ENCODE data around the gene COMT.

The COMT gene

DNA sequence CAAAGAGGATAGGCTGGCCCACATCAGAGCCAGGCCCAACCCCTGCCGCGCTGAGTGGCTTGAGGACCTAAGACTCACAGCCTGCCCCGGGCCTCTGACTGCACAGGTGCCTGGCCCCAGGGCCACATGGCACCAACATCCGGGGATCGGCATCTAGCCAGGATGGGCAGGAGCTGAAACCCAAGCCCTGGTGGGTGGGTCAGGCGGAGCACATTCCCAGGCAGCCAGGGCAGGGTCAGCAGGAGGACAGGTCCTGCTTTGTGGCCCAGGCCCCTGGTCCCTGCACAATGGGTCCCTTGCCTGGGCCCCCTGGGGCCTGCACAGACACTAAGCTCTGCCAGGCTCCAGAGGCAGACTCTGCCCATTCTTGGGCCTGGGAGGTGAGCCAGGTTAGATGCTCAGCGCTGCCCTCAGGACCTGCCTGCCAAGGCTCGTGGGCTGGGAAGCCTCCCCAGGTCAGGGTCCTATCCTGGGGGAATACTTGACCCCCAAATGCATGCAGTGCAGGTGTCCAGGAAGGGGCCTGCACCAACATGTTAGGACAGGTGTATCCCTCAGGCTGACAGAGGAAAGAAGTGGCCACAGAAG is 41.5 kb downstream of the COMT start:
- no peak for DNase-seq (ENCODE audit: low spot score)

DNA sequence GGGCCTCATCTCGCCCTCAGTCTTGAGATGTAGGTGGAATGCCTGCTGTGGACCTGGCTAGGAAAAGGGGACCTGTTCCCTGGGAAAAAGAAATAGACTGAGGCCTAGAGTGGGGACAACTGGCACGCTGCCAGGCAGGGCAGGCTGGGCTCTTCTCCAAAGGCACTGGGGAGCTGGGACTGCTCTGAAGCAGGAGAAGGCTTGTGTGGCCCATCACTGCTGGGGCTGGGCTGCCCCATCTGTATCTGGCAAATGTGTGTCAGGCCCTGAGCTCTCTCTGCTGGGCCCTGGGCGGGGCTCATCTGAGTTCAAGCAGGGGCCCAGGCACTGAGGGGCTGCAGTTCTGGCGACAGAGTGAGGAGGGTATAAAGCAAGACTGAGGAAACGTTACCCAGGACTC is 42.2 kb downstream of the COMT start:
- no peak for DNase-seq (ENCODE audit: low spot score)

DNA sequence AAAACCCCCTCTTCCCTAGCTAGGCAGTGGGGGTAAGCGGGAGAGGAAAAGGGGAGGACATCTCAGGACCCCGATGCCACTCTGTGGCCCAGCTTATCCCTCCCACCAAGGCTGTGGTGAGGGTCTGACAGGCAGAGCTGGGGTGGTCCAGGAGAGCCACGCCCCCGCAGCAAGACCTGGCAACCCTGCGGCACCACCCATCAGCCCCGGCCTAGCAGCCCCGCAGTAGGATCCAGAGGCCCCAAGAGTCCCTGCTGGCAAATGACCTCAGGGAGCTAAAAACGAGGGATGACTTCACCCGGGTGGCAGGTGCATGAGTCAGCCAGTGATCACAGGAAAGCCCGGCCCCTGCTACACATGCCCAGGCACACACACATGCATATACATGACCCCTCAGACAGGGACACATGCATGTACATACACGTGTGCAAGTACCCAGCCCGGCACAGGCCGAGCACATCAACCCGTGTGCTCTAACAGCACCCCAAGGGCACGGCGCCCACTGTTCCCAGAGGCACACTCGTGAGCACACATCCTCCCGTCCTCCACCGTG is 42.7 kb downstream of the COMT start:
- no peak for DNase-seq (ENCODE audit: low spot score)

DNA sequence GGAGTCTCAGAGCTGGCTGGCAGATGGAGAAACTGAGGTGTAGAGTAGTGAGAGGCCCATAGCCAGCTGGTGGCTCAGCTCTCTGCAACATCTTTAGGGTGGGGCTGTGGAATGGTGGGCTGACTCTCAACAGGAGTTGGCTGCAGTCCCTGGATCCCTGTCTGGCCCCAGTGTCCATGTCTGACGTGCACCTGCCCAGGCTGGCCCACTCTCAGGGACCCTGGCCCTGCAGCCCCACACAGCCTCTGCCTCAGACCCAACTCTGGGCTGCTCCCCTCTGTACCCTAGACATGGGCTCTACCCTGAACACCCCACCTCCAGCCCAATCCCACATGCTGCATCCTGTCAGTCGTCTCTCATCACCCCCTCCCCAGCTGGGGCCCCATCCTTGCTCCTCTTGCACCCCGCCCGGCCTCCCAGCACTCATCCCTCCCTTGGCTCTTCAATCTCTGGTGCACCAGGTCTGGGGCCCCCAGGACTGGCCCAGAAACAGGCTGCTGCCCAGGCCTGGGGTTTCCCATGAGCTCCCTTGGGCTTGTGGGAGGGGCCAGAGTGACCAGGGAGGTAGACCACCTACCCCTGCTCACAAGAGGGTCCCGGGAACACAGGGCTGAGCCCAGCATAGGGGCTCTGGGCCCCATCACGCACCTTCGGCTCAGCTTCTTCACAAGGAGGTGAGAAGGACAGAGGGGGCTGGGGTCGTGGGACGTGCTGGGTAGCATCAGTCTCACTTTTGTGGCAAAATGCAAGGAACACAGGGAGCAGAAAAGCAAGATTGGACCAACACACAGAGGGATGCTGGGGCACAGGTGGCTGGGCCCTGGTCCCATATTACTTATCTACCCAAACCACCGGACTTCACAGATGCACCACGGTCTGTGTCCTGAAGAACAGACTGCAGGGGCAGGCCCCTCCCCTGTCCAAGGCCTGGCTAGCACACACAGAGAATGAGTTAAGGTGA is 43.6 kb downstream of the COMT start:
- DNase-seq (ENCODE audit: low spot score), result no peak

DNA sequence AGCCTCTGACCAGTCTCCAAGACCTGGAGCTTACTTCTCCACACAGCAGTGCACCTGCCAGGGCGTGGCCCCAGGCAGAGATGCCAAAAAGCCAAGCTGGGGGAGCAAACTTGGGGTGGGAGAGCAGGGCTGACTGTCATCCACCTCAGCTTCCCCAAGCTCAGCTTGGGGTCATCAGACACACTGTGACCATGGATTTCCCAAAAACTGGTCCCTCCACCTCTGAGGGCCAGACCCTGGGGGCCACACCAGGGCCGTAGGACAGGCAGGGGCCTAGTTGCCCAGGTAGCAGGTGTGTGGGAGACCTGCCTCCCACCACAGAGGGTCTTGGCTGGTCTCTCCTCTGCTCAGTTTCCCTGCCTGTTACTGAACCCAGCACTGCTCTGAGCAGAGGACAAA is 44.4 kb downstream of the COMT start:
- DNase-seq (ENCODE audit: low spot score), result no peak

DNA sequence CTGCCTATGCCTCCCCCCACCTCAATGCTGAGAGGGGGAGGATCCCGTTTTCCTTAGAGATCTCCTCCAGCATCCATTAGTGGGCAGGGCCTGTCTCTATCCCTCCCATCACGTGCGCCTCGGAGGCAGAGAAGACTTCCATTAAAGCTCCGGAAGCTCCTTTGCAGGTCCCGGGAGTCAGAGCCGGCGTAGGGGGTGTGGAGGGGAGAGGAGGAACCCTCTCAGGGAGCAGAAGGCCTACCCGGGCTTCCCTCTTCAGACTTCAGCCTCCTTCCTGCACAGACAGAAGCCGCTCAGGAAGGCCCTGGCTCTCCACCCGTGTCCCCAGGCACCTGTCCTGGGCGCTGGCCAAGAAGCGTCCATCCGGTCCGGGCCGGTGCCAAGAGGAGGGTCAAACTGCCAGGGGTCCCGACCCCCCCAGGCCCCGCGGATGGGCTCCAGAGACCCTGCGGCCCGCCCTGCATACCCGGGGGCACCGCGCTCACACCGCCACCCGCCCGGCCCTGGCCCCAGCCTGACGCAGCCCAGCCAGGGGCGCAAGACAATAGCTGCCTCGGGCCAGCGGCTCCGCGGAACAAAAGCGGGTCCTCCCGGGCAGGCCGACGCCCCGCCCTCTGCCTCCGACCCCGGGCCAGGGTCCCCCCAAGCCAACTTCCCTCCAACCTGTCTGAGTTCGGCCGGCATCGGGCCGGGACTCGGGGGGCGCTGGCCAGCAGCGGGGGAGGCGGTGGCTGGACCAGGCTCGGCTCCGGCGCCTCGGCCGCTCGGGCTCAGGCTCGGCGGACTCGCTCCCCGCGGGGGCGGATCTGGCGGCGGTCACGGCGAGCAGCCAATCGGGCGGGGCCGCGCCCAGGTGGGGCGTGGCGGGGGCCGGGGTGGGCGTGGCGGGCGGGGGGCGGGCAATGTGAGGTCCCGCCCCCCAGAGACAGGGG is 45.1 kb downstream of the COMT start:
- DNase-seq (ENCODE audit: low spot score), result peak; percentile 92

DNA sequence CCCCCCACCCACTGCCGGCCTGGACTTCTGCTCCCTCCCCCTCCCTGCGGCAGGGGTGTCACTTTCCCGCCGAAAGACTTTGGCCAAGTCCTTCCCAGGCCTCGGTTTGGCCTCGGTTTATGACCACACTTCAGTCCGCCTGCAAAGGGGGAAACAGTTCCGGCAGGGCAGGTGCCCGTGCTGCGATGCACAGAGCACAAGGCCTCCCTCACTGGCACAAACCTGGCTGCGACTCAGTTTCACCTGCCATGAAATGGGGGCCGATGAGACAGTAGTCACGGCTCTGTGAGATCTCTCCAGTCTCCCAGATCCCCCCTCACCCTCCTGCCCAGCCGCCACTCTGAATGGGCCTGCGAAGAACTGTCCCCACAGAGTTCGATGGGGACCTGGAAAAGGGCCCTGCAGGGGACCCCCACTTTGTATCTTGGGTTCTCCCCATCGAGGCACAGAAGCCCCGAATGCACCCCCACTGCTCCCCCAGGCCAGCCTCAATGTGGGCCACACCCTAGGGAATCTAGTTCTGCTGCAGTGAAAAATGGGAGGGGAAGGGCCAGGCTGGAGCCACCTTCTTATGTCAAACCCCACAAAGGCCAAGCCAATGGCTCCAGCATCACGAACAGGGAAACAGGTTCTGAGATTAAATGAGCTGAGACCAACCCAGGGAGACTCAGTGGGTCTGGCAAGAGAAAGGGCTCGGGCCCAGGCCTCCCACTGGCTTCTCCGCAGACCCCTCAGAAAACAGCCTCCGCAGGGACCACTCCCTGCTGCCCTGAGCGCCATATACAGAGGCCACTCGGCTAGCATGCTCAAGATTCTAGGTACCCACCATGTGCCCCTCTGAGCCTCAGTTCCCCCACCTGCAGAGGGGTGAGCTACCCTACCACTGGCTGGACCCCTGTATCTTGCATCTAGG is 46.1 kb downstream of the COMT start:
- DNase-seq (ENCODE audit: low spot score), result no peak

DNA sequence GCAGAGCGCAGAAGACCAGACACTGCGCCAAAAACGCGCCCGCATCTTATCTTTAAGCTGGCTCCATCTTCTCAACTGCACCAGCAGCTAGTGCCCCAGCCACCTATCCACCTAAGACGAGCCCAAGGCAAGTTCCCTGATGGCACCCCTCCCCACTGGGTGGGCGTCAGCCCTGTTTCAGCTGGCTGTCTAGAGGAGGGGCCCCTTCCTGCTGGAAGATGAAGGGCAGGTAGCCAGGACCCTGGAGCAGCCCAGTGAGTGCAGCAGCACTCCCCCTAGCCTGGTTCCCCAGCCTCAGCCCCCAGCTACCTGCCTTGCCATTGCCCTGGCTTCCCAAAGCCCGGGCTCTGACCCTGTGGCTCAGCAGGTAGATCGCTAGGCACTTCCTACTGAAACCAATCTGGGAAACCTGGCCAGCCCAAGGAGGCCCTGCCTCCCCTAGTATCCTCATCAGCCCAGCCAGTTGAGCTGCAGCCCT is 46.8 kb downstream of the COMT start:
- no peak for DNase-seq (ENCODE audit: low spot score)

DNA sequence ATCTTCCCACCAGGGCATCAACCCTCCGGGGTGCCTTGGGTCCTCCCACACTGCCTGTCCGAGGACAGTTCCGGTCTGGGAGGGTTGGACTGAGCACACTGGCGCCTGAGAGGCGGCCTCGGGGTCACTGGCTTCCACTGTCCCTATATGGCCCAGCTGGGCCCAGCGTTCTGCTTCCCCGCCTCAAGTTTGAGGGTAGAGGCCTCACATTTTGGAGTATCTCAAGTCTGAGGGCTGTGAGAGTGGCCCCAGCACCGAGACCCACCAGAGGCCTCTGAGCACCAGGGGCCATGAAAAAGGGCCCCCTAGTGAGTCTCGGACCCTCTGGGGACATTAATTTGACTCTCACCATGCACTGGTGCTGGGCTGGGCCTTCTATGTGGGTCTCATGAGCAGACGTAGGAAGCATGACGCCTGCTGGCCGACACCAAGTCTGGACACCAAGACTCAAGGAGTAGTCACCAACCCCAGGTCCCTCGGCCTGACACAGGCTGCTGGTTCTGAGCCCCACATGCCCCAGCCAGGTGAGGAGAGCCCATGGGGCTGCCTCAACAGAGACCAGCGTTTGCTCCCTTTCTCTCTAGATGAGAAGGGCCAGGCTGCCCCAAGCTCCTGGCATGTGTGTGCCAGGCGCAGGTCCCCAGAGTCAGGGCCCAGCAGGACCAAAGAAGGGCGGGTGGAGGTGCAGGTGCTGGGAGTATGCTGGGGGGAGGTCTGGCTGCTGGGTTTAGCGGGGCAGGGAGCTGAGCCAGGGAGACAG is 47.6 kb downstream of the COMT start:
- DNase-seq (ENCODE audit: low spot score), result no peak

DNA sequence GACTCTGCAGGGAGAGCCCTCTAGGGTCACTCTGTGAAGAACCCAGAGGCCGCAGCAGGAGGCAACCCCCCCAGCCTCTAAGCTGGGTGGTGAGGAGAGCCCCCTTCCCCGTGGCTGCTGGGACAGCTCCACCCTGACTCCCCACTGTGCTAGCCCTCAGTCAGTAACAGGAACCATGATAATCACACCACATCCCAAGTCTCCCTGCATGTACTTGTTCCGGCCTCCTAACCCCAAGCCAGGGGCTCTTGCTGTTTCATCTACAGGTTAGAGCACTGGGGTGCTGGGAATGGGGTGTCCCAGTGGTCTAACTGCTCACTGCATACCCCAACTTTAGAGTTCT is 48.1 kb downstream of the COMT start:
- no peak for DNase-seq (ENCODE audit: low spot score)

DNA sequence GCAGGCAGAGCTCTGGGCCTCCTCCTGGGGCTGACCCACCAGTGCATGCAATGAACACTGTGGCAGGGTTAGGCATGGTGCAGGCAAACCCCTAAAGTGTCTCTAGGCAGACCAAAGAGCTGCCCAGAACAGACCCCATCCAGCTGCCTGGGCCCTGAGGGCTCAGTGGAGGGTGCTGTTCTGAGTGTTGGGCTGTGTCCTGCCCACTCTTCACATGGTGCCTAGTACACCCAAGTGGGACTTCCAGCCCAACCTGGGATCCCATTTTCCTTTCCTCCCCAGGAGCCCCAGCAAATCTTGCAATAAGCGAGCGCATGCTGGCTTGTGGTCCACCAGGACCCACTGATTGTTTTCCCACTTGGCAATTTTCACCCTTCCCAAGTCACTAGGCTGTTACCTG is 48.6 kb downstream of the COMT start:
- DNase-seq (ENCODE audit: low spot score), result no peak

DNA sequence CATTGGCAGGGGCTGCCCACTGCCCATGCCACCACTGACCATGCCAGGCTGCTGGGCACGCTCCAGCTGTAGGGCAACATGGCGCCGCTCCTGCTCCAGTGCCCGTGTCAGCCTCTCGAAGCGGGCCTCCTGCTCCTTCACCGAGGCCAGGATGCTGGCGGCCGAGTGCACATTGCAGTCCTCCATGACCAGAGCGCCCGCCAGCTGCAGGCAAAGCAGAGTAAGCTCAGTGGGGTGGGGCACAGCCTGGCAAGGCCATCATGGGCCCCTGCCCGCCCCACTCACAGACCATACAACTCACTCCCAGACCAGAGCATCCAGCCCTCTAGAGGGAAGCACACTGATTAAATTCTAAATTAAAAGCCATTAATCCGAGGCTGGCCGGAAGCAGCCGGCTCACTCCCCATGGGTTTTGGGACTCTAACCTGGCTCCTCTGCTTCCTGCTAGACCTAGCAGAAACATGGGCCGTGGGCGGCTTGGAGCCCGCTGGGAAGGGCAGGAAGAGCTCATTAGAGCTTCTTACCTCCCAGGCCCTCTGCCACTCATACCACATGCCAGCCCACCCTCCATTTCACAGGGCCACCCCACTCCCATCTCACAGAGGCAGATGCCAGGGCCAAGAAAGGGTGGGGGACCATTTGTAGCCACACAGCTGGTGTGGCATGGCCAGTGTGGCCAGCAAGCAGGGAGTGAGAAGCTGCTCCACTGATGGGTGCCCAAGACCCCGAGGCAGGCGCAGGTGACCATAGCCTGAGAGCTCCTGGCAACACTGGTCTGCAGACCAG is 49.2 kb downstream of the COMT start:
- DNase-seq (ENCODE audit: low spot score), result no peak

DNA sequence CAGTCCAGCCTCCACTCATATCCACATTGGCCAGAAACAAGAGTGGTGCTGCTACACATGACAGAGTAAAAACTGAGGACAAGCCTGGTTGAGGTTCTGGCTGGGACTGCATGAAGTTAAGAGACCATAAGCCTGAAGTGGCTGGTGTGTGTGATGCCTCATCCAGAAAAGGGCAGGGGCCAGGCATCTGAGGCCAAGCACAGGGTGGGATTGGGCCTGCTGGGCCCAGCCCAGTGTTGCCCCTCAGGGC is 49.7 kb downstream of the COMT start:
- no peak for DNase-seq (ENCODE audit: low spot score)

DNA sequence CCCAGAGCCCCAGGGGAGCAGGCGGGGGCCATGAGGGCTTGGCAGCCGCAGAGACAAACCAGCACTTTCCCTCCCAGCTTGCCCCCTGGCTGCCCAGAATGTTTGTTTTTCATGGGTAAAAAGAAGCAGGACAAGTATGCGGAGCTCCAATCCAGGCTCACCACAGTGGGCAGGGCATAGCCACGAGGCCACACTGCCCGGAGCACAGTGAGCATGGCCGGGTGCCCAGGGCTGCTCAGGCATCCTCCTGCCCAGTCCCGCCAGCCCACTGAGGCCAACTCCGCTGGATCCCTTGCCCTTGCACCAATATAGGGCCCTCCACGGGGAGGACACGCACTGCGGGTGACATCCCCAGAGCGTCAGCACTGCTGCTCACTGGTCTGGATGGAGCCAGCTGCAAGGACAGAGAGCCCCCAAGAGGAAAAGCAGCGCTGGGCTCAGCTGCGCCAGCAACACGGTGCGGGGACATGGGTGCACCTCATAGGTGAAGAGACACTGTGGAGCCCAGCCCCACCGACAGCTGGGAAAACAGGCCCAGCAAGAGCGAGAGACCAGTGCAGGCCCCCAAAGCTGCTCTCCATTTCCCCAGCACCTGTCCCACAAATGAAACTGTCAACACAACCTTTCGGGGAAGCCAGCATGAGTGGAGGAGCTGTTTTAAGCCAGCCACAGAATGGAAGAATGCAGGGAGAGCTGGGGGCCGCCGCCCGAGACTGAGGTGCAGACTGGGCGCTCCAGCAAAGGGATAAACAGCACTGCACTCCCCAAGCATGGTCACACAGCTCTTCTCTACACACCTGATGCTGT is 50.3 kb downstream of the COMT start:
- DNase-seq (ENCODE audit: low spot score), result no peak

DNA sequence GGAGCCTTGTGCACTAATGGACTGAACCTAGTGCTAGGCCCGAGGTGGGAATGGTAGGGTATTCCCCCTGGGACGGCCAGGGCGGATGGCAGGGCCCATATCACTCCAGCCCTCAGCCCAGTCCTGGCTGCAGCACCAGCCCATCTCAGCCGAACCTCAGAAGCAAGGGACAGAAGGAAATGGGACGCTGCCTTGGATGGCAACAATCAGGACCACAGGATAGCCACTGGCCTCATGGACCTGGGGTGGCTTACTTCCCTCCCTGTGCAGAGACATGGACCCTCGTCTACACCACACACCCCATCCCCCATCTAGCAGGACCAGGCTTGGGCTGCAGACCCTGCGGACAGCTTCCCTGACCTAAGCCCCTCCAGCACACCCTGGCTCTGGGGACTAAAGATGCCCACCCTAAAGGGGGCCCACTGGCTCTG is 50.9 kb downstream of the COMT start:
- no peak for DNase-seq (ENCODE audit: low spot score)

DNA sequence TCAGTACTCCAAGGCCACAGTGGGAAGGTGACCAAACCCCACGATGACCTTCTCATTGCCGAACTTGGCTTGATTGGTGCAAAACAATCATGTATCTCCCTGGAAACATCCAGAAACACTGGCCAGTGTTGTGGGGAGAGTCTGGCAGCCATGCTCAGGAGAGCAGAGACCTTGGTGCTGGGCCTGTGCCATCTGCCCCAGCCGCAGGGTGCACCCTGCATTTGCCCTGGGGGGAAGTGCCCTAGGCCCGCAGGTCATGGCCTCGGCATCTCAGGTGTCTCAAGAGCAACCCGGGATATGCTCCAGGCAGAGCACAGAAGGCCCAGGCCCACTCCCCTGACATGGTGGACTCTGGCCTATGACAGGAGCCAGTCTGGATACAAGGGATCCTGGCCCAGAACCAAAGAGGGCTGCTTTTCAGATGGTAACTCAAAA is 51.4 kb downstream of the COMT start:
- no peak for DNase-seq (ENCODE audit: low spot score)

DNA sequence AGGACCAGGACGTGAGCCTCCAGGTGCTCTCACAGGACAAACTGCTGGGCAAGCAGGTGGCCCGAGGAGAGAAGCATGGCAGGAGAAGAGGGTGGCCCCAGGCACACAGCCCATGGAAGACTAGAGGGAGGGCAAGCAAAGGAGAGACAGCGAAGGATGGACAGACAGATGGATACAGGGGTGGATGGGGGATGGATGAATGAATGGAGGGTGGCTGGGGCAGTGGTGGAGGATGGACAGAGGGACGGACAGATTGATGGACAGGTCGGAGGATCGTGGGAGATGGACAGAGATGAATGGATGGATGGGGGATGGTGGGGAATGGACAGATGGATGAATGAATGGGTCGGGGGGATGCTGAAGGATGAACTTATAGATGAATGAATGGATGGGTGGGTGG is 52.4 kb downstream of the COMT start:
- DNase-seq (ENCODE audit: low spot score), result no peak

DNA sequence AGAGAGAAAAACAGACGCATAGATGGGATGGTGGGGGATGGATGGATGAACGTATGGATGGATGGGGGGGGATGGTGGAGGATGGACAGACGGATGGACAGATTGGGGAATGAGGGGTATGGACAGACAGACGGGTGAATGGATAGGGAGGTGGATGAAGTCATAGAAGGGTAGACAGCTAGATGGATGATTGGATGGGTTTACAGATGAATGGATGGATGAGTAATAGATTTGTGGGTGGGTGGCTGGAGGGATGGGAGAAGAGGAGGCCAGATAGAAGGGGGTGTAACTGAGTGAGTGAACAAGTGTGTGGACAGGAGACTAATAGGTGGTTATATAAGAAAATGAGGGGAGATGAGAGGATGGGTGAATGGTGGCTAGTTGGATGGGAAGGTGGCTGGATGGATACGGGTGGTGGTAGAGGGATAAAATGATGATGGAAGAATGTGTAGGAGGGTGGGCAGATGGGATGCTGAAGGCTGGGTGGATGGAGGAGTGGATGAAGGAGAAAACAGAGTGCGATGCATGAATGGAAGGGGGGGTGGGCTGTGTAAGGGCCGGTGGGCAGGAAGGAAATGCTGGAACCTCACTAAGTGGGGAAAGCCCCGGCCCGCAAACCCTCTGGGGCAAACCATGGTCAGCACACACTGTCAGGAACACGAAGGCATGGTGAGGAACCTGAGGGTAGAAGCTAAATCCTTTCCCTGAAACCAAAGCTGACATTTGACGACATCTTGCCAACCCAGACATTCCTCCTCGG is 53.5 kb downstream of the COMT start:
- no peak for DNase-seq (ENCODE audit: low spot score)

All from ecto neural progenitor cell (in vitro differentiated cells).